ENCODE measurements around the gene FAM3D.
A peak's percentile ranks its signal among the peaks of the same experiment; 100 is the strongest.

The FAM3D gene

DNA sequence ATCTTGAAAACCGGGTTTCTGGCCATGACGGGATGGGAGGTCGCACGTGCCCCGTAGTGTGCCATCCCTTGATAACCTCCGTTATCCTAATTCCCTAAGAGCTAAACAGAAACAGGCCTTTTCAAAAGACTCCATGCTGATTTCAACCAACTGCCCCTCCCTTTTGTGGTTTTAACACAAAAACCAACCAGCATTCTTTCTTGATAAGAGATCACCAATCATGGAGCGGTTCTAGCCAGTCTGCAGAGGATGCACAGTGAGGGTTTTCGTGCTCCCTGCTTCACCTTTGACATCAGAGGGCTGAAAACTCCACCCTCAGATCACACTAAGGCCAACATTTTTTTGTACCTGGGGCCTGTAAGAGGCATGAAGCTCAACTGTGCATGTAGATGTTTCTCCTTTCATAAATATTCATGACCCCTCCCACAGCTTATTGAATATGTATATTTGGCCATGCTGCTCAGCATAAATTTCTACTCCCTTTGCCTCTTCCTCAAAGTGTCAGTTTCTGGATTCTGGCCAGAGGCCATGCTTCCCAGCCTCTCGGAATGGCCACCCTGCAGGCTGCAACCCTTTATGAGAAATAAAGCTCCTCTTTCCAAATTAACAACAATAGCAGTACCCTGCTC is 41.3 kb downstream of the FAM3D start:
- DNase-seq: no peak

GRCh38 chr3:58624550-58624949 is 42.0 kb downstream of the FAM3D start:
- no peak for DNase-seq

GRCh38 chr3:58623961-58624360 is 42.6 kb downstream of the FAM3D start:
- DNase-seq: no peak

DNA sequence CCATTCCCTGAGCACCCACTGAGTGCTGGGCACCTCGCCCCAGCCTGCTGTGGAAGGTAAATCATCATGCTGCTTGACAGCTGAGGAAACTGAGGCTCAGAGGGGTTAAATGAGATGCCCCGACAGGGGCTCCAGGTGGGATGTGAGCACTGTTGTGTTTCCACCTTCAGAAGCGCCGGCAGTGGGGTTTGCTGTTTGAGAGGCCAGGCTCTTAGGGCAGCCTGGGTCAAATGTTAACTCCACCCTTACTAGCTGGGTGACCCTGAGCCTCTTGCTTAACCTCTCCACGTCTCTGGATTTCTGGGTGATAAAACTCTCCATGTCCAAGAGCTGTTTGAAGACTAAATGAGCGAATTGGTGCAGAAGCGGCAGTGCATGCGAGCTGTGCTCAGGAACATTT is 43.1 kb downstream of the FAM3D start:
- DNase-seq: no peak

GRCh38 chr3:58622892-58623291 is 43.7 kb downstream of the FAM3D start:
- no peak for DNase-seq

DNA sequence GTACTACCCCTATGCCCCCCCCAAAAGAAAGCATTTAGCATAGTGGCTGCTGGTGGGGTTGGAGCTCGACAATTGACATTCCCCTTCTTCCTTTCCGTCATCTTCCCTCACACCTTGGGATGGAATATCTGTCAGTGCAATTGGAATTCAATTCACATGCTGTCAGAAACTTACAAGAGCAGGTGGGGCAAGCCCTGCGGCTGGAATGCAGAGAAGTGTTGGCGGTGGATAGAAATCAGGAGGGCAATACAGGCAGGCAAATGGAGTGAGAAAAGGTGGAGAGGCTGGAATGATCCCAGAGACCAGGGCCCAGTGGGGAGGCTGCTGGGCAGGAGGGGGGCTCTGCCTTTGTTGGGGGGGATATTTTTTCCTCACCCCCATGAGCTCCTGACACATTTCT is 44.1 kb downstream of the FAM3D start:
- DNase-seq: no peak

- DNase-seq: no peak
These were observed 45.3 kb downstream of the FAM3D start for GRCh38 chr3:58621086-58621830.

GRCh38 chr3:58620421-58620820 is 46.2 kb downstream of the FAM3D start:
- DNase-seq: no peak

DNA sequence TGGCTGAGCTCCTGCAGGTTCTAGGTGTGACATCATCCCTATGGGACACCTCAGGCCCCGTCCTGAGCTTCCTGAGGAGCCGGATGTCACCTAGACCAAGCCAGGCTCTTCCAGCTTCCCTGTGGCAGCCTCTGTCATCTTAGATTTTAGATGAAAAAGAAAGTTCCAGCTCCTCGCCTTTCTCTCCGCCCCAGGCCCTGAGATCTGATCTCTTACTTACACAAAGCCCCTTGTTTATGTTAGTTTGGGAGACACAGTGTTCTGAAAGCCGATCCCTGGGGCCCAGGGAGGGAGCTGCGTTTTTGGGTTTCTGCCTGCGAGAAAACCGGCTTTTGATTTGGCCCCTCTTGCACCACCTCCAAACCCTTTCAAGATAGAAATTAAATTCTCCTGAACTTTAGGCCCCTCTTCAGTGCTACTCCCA is 49.2 kb downstream of the FAM3D start:
- no peak for DNase-seq

GRCh38 chr3:58613236-58614132 is 53.1 kb downstream of the FAM3D start:
- DNase-seq: no peak

DNA sequence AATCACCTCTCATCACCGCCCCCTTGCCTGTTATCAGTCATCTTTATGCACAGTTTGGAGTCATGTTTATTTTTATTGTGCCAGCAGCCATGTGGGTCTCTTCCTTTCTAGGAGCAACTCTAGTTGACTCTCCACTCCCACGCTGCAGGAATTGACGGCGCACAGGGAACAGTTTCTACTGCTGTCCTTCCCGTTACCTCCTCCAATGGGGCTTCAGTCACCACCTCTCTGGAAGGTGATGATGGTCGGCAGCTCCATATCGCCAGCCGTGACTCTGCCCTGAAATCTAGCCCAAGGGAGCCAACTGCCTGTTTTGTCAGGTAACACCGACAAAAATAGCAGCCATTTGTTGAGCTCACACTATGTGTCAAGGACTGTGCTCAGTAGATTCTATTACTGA is 53.7 kb downstream of the FAM3D start:
- no peak for DNase-seq

- DNase-seq: no peak
These were observed 56.6 kb downstream of the FAM3D start for GRCh38 chr3:58609990-58610389.

DNA sequence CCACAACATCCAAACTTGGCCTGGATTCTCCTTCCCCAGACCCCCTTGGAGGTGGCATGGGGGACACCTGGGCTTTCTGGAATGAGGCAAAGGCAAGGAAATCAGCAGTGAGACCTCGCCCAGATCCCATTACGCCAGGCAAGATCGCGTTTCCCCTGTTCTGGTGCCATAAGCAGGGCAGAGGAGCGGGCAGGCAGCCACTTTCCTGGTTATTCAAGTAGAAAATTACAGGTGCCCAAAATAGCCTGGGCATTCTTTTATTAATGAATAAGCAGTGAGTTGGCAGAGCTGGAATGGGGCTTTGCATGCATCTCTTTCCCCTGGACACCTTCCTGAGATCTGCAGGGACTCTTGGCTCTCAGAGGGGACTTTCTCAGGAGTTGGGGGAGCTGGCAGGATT is 57.9 kb downstream of the FAM3D start:
- DNase-seq: peak; percentile 3

DNA sequence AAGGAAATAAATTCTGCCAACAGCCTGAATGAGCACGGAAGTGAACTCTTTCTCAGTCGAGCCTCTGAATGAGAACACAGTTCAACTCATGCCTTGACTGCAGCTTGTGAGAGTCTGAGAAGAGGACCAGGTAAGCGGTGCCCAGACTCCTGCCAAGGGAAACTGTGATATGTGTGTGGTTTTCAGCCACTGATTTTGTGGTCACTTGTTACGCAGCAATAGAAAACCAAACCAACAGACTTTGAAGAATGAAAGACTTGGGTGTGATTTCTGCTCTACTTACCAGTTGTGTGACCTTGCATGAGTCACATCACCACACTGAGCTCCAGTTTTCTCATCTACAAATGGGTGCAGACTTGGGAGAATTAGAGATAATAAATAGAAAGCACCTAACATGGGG is 58.8 kb downstream of the FAM3D start:
- DNase-seq: no peak

DNA sequence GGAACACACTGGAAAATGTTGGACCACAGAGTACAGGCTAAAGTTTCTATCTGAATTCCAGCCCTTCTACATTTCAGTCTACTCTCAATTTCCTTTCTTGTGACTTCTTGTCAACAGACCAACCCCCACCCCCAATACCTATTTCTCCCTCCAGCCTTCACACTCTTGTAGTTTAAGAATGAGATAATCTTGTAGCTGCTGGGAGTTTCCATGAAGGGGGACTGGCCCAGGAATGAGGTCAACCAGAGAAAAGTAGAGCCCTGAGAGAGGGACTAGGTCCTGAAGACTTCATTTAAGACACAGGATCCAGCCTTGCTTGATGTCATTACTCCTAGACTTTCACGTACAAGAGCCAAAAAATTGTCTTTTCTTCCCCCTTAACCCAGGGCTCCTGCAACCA is 59.9 kb downstream of the FAM3D start:
- no peak for DNase-seq

DNA sequence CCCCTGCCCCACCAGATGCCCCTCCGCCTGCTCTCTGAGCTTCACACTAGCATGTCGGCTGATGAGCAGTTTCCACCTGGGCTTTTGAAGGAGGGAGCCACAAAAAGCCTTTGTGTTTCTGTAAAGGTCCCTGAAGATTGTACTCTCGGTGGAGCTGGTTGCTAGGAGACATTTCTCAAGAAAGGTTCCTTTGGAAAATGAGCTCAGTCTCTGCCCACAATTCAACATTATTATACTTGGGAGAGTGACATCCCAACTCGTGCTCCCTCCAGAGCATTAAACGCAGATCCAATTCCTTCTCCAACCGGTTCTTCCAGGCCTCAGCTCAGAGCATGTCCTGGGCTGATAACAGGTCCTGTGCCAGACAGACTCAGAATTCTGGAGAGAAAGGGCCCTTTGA is 62.5 kb downstream of the FAM3D start:
- DNase-seq: no peak

DNA sequence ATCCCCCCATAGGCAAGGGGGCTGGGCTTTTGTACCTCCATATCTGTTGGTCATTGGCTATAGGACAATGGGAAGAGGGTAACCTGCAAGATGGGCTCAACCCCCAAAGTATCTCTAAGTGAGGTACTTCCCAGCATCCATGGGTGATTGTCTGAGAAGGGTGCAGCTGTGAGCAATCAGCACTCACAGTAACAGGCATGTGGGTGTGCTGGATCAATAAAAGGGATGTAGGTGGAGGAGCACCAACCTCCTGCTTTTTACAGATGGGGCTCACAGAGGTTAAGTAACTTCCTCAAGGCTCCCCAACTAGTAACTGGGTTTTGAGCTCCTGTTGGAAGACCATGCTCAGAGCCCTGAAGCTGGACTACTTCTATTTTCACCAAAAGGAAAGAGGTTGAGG is 63.0 kb downstream of the FAM3D start:
- no peak for DNase-seq

DNA sequence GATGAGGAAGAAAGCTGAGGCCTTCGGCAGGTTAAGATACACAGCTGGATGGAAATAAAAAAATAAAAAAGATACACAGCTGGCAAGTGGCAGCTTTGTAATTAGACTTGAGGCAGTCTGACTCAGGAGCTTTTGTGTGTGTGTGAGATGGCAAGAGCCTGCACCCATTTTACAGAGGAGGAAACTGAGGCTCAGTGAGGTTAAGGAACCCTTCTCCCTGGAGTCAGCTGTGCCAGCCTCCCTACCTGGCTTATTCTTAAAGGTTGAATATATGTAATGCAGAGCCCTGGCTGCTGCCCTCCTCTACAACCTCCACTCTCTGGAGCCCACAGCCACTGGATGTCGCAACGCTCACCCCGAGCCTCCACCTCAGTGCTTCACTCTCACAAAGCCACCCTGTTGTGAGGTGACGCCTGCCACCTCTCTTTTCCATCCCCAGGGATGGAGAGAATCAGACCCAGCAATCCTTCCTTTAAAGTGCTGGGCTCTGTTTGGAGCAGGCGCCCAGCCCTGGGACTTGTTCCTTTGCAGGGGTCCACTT is 68.7 kb downstream of the FAM3D start:
- no peak for DNase-seq

DNA sequence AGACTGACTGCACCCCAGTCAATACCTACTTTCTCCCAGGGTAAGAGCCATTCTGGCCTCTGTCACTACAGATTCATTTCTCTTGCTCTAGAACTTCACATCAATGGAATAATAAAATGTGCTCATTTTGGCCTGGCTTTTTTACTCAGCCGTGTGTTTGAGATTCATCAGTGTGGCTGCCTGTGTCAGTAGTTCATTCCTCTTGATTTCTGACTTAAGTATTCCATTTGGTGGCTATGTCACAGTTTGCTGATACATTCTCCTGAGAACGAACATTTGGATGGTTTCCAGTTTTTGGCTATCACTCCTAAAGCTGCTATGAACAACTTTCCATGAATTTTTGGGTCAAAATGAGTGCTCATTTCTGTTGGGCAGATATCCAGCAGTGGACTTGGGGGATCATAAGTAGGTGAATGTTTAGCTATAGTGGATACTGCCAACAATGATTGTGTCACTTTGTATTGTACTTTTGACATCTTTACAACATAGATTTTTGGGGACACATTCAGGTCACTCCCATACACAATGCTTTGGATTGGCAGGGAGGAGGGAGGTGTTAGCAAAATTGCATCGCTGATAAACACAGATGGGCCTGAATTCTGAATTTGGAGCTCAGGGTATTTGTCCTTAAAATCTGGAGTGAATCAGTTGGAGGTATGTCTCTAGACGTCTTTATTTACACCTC is 69.6 kb downstream of the FAM3D start:
- no peak for DNase-seq

DNA sequence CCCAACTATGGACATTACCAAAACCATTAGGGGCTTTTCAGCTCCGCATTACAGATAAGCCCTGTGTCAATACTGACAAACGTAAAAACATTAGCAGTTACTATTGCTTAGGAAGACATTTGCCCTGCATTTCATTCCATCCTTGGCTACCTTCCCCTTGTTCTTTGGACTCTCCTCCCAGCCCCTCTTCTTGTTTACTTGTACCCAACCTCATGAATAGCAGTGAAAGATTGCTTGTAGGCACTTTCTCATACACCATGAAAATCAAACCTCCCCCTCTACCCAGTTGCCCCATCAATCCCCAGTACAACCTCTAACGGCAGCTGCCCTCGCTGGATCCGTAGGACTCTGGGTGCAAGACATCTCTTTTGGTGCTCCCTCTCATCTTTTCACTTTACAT is 72.5 kb downstream of the FAM3D start:
- no peak for DNase-seq

- no peak for DNase-seq
These were observed 74.8 kb downstream of the FAM3D start for GRCh38 chr3:58591517-58592510.

Measured in NCI-H345 (cell line).